Measurements from ENCODE around the gene LSR.

DNA sequence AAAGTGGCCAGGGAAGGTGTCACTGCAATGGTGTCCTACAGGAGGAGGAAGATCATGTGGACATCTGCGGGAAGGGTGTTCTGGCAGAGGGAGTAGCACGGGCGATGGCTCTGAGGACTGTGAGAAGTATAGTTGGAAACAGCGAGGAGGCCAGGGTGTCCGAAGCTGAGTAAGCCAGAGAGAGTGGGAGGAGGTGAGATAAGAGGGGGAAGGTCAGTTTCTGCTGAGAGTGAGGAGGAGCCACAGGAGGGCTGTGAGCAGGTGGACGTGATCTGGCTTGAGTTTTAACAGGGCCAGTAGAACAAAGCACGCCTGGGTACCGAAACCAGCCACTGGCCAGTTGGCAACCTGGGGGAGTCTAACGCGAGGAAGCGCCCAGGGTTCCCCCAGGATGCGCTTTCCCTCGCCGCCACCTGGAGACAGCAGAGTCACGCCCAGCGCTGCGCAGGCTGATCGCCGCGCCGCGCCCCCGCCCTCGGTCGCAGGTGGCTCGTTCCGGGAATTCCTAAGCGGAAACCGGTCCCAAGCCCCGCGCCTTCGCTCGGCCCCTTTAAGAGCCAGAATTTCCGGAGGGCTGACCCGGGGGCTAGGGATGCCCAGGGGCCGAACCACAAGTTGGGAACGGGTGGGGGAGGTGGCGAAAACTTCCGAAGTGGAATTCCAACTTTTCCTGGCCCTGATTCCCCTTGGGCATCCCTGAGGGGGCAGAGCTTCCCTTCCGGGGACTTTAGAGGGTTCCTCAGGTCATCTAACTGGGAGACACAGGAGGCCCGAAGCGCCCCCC is 1.1 kb upstream of the LSR start:
- TF ChIP-seq CTCF (IDR thresholded peaks at IDR 0.05) (peak in 2 of 3 experiments; percentile 9 to 41), POLR2A (IDR thresholded peaks at IDR 0.05; ENCODE audit: low read depth) (no peak), POLR2AphosphoS5 (IDR thresholded peaks at IDR 0.05) (peak in 1 of 2 donors; percentile 8)

Measured in esophagus muscularis mucosa (tissue), 3 donors.